Measurements from ENCODE around the gene HNRNPCL1.

HNRNPCL1 gene

GRCh38 chr1:12799730-12800129, 48.8 kb downstream of the HNRNPCL1 start:
- Mint-ChIP-seq H3K36me3 (ENCODE audit: insufficient read depth) (no peaks in the 10 kb centered on the region), H3K27me3 (peaks cover 32 to 57% of the 10 kb centered on the region in 2 donors), H3K4me3 (no peak overlapping the region), H3K27ac (no peak overlapping the region), H3K9me3 (peaks cover 1 to 3% of the 10 kb centered on the region in 2 donors), H3K4me1 (ENCODE audit: low read depth in 2 of 2) (no peaks in the 10 kb centered on the region)
- DNase-seq, result no peak
- no peak for ATAC-seq (replicated peaks)

GRCh38 chr1:12798911-12799310, 49.6 kb downstream of the HNRNPCL1 start:
- H3K4me1 Mint-ChIP-seq (ENCODE audit: low read depth in 2 of 2), result no peaks in the 10 kb centered on the region
- DNase-seq (no peak), ATAC-seq (replicated peaks) (no peak)
- H3K27me3 Mint-ChIP-seq, result peaks cover 24 to 49% of the 10 kb centered on the region in 2 donors
- H3K27ac Mint-ChIP-seq, result no peak overlapping the region
- no peak overlapping the region for H3K4me3 Mint-ChIP-seq
- H3K9me3 Mint-ChIP-seq, result no peaks in the 10 kb centered on the region
- no peaks in the 10 kb centered on the region for H3K36me3 Mint-ChIP-seq (ENCODE audit: insufficient read depth)
